Effector CD8-positive, alpha-beta T cell (primary cell): Measurements from ENCODE around the gene NFXL1.

Experiments
- DNase-seq: peaks from one replicate; lab custom pipeline; 2025; lab: John Stamatoyannopoulos, UW

The NFXL1 gene

GRCh38 chr4:47891928-47892327, 22.5 kb downstream of the NFXL1 start:
- no peak for DNase-seq

- no peak for DNase-seq
Measured at GRCh38 chr4:47882228-47882627, 32.2 kb downstream of the NFXL1 start.

DNA sequence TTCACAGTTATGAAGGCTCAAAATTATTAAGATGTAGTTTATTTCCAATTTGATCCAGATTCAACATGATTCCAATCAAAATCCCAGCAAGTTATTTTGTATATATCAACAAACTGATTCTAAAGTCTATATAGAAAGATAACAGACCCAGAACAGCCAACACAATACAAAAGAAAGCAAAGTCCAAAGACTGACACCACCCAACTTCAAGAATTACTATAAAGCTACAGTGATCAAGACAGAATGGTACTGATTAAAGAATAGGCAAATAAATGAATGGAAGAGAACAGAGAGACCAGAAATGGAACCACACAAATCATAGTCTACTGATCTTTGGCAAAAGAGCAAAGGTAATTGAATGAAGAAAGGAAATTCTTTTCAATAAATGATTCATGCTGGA, 34.9 kb downstream of the NFXL1 start:
- no peak for DNase-seq

- no peak for DNase-seq
Measured at GRCh38 chr4:47876784-47877546, 37.4 kb downstream of the NFXL1 start.

- DNase-seq: no peak
Measured at GRCh38 chr4:47876310-47876709, 38.1 kb downstream of the NFXL1 start.

- no peak for DNase-seq
Measured at GRCh38 chr4:47873877-47874541, 40.4 kb downstream of the NFXL1 start.

DNA sequence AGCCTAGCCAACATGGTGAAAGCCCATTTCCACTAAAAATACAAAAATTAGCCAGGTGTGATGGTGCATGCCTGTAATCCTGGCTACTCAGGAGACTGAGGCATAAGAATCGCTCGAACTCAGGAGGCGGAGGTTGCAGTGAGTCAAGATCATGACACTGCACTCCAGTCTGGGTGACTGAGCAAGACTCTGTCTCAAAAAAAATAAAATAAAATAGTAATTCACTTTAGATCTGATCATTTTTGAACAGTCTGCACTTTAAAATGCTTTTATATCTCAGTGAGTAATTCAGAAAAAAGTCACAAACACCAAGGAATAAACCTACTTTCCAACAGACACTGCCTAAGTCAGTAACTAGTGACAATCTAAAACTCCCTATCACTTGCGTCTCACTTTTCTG, 50.9 kb downstream of the NFXL1 start:
- DNase-seq: no peak

GRCh38 chr4:47862297-47862696, 52.1 kb downstream of the NFXL1 start:
- DNase-seq: no peak

DNA sequence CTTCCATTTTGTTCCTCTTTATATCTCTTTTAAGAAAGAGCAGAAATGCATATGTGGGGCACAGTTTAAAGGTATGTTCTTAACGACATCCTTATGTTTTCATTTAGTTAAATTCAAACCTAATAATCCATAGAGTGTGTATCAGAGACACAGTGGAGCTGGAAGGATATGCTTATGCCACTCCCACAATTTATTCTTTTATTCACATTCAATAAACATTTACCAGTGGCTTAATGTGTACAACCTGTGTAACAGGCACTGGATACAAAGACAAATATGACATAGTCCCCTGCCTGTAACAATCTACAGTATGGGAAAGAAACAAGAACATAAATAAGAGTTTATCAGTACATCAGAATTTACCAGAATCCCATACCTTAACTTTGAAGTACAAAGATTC, 54.1 kb downstream of the NFXL1 start:
- no peak for DNase-seq

DNA sequence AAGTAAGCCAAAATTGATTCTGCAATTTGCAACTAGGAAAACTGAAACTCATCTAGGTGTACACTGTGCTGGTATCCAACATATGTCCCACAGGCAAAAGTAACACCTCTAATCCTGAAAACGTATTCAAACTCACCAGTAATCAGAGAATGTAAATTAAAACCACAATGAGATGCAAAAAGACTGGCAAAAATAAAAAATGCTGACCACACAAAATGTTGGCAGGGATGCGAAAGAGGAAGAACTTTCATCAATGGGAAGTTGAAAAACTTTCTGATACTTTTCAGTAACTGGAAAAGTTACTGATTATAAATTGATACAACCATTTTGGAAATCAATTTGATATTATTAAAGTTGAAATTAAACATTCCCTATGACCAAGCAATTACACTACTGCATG, 56.4 kb downstream of the NFXL1 start:
- no peak for DNase-seq

GRCh38 chr4:47856713-47857112, 57.7 kb downstream of the NFXL1 start:
- DNase-seq: no peak

DNA sequence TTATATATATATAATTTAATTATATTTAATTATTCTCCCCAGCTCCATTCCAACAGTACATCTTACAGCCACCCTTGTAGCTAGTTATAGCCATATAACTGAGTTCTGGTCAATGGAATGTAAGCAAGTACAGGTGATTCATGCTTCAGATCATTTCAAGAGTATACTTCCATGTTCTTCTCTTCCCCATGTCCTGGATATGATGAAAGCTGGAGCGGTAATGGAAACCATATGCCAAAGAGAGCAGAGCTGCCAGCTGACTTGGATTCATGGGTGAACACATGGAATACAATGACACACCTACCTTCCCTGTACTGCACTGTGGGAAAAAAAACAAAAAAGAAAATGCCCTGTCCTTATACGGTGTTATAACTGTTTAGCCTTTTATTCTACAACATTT, 59.0 kb downstream of the NFXL1 start:
- no peak for DNase-seq

- no peak for DNase-seq
Measured at GRCh38 chr4:47852136-47852535, 62.2 kb downstream of the NFXL1 start.

DNA sequence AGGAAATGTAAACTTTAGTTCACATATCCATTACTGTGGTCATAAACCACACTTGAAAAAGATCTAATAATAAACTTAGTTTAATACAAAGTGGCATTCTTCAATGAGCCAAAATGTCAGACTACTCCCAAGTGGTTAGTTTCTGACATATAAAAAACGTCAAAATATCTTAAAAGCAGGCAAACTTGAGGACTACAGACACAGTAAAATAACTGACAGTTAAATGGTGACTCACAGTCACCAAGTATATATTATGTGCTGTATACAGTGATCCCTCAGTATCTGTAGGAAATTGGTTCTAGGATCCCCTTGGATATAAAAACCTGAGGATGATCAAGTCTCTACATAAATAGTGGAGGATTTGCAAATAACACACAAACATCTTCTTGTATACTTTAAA, 64.9 kb downstream of the NFXL1 start:
- no peak for DNase-seq

- DNase-seq: no peak
Measured at GRCh38 chr4:47848041-47848440, 66.3 kb downstream of the NFXL1 start.

DNA sequence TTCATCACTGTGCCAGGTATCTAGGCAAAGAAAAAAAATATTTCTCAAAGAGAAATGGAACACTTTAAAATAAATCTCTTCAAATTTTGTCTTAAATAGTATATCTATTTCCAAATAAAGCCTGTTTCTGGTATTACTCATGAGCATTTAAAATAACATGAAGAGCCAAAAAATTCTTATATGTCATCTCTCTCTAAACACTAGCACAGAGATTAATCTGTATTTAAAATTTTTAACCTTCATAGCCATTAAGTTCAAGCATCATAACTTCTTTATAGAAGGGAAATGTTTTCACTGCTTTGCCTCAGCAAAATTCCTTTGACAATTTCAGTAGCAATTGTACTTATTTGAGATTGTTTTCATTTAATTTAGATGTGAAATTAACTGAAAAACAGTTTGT, 71.4 kb downstream of the NFXL1 start:
- no peak for DNase-seq

DNA sequence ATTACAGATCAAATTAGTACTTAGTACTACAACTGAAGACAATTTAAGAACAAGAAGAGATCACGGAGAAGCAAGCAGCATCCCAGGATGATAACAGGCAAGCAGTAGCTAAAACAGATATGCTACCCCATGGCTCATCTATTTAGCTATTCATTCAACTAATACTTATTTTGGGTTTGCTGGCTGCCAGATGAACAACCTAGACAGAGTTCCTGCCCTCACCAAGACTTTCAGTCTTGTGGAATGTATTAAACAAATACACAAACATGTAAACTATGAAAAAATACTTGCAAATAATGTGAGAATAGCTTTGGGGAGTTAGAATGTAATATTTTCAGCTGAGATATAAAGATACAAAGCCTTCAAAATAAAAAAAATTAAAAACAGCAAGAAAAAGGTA, 74.1 kb downstream of the NFXL1 start:
- DNase-seq: no peak

GRCh38 chr4:47839259-47839658, 75.1 kb downstream of the NFXL1 start:
- DNase-seq: no peak

DNA sequence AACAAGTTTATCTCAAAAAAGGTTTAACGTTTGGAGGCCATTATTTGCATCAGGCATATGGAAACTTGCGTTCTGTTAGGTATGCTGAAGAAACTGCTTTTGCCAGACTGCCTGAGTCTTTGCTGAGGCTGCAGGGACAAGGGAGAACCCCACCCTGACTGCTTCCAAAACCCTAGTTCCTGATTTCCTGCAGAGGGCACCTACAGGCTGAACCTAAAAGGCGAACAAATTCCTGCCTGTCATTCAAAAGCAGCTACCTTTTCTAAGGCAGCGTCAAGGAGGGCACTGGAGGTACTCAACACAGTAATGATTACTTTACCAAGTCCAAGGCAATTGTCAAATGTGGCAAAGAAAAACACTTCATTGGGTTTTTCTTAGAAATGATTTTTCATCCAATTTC, 75.9 kb downstream of the NFXL1 start:
- DNase-seq: no peak

- no peak for DNase-seq
Measured at GRCh38 chr4:47837908-47838294, 76.5 kb downstream of the NFXL1 start, which contains the start of gene CORIN. Gene CORIN (minus strand): TSS chr4:47838067. CDS start chr4:47837949, 118 bp downstream.

DNA sequence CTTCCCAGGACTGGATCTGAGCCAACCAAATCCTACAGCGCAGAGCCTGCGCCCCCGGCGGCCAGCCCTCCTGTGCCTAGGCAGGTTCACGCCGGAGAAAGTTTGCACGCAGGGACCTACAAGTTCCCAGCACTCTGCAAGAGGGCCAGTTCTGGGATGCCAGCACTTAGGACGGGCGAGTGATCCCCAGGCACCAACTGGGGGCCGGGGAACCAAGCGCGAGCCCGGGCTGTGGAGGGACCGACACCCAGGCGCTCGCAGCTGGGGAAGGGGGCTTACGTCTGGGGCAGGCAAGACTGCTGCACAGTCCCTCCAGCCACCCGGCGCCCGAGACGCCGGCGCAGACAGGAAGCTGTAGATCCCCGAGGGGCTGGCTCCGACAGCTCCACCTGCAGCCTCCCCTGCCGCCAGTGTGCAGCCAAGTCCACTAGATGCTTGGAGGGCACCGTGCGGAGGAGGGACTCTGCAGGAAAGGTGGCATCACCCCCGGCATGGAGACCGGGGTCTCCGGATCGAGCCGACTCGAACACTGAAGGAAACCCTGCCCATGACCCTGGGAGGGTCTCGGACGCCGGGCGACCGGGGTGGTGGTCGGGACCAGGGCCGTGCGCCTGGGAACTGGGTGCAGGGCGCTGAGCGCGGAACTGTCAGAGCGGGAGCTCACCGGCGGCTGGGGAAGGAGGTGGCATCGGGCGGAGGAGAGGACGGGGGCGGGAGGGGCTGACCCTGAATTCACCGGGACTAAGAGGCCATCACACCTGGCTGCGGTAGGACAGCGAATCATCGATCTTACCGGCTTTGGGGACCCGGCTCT, 77.1 kb downstream of the NFXL1 start:
- DNase-seq: peak; percentile 3

DNA sequence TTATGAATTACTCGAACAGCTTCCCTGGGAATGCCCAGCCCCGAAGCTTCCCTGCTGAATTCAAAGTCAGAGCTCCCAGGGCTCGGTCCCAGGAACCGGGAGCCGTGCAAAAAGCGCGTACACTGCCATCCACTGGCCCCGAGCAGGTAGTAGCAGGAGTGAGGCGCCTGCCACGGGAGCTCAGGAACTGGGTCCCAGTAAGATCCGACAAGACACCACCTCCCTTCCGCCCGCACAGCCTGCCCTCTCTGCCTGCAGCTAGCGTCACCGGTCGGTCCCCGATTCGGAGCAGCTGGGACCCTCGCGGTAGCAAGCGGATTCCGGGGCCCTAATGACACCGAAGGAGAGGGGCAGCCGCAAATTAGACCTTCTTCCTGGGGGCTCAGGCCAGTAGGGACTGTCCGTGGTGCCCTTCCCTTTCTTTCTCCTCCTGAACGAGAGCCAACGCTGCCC, 77.7 kb downstream of the NFXL1 start:
- DNase-seq: peak; percentile 6

- DNase-seq: no peak
Measured at GRCh38 chr4:47835494-47835893, 78.9 kb downstream of the NFXL1 start.
